NB4 (cell line): Measurements from ENCODE around the gene VPS37B.
"Not testable (repeated sequence)": the region's sequence is repeated elsewhere in the genome, so short reads cannot be mapped to it uniquely, and the experiment has no call there.

ENCODE experiments used
- DNase-seq: peaks from one replicate; pipeline ENCODE4 v3.0.0; 2010; ENCODE audit warnings: low read depth
- H3K4me3 ChIP-seq: one replicate; pipeline ENCODE4 v1.5.1; 2011; ENCODE audit warnings: mild to moderate bottlenecking, low read depth, low read length, moderate library complexity
- MYC ChIP-seq: IDR thresholded peaks from 2 replicates; pipeline ENCODE4 v1.6.1; 2011; ENCODE audit warnings: low read depth, low read length
- POLR2A ChIP-seq: IDR thresholded peaks from 2 replicates; pipeline ENCODE4 v1.6.1; 2011; ENCODE audit warnings: mild to moderate bottlenecking; ENCODE audit not compliant: insufficient read length; ENCODE audit errors: extremely low read depth
- TF ChIP-seq, protein P1 (sequence below): IDR thresholded peaks from one replicate; pipeline ENCODE4 v1.5.1; 2012; ENCODE audit warnings: low read depth, low read length
- TF ChIP-seq, protein P2 (sequence below): IDR thresholded peaks from 2 replicates; pipeline ENCODE4 v1.6.1; 2011; ENCODE audit warnings: low read depth, low read length

The VPS37B gene

DNA sequence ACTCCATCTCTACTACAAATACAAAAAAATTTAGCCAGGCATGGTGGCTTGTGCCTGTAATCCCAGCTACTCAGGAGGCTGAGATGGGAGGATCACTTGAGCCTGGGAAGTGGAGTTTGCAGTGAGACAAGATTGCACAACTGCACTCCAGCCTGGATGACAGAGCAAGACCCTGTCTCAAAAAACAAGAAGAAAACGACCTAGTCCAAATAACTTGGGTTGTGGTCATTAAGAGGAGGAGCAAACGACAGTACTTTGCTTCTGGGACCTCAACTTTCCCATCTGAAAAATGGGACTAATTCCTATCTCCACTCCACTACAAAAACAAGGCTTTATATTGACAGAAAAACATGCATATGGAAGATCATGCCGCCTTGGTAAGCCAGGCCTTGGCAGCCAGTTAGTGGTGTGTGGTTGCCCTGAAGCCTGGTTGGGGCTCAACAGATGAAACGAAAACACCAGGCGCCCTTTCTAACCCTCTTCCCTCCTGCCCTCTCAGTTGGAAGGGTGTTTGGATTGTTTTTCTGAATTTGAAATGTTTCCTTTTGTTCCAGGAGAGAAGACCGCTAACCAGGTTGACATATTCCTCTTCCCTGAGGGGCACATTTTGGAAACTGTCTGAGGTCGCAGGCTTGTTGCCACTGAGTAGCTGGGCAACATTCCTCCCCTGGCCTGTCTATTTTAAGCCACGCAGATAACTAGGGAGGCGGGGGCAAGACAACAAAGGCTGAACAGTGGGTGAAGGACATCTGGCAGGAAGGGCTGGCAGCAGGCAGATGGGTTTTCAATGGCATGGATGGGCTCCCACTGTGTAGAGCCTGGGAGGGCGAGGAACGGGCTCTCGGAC is 13.7 kb upstream of the VPS37B start:
- DNase-seq, result no peak
- no peak overlapping the region for H3K4me3 ChIP-seq
- TF ChIP-seq, protein P1, sequence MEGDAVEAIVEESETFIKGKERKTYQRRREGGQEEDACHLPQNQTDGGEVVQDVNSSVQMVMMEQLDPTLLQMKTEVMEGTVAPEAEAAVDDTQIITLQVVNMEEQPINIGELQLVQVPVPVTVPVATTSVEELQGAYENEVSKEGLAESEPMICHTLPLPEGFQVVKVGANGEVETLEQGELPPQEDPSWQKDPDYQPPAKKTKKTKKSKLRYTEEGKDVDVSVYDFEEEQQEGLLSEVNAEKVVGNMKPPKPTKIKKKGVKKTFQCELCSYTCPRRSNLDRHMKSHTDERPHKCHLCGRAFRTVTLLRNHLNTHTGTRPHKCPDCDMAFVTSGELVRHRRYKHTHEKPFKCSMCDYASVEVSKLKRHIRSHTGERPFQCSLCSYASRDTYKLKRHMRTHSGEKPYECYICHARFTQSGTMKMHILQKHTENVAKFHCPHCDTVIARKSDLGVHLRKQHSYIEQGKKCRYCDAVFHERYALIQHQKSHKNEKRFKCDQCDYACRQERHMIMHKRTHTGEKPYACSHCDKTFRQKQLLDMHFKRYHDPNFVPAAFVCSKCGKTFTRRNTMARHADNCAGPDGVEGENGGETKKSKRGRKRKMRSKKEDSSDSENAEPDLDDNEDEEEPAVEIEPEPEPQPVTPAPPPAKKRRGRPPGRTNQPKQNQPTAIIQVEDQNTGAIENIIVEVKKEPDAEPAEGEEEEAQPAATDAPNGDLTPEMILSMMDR, result no peak
- TF ChIP-seq MYC (no peak), POLR2A (no peak)
- TF ChIP-seq, protein P2, sequence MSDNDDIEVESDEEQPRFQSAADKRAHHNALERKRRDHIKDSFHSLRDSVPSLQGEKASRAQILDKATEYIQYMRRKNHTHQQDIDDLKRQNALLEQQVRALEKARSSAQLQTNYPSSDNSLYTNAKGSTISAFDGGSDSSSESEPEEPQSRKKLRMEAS, result no peak

DNA sequence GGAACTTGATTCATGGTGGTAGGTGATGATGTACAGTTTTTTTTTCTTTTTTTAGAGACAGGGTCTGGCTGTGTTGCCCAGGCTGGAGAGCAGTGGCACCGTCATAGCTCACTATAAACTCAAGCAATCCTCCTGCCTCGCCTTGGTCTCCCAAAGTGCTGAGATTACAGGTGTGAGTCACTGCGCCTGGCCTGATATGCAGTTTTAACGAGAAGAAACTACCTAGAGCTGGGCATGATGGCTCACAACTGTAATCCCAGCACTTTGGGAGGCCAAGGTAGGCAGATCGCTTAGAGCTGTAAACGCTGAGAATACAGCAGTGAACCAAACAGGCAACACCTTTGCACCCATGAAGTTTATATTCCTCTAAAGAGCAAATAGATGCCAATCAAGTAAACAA is 13.0 kb upstream of the VPS37B start:
- TF ChIP-seq, protein P1, result no peak
- no peak for TF ChIP-seq POLR2A
- TF ChIP-seq MYC, result no peak
- TF ChIP-seq, protein P2, result no peak
- H3K4me3 ChIP-seq, result no peak overlapping the region
- no peak for DNase-seq

DNA sequence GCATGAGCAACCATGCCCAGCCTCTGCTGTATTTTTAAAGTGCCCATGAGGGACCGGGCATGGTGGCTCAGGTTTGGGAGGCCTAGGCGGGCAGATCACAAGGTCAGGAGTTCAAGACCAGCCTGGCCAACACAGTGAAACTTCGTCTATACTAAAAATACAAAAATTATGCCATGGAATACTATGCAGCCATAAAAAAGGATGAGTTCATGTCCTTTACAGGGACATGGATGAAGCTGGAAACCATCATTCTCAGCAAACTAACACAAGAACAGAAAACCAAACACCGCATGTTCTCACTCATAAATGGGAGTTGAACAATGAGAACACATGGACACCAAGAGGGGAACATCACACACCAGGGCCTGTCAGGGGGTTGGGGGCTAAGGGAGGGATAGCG is 9.3 kb upstream of the VPS37B start:
- not testable (repeated sequence) for H3K4me3 ChIP-seq, DNase-seq

DNA sequence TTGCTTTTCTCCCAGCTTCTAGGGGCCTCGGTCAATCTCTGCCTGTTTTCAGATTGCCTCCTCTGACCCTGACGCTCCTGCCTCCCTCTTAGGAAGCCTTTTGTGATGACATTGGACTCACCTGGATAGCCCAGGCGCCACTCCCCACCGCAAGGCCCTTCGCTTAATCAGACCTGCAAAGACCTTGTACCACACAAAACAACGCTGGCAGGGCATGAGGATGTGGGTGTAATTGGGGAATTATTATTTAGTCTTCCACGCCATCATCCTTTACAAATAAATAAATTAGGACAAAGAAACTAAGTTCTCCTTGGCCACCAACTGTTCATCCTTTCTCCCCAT is 7.7 kb upstream of the VPS37B start:
- H3K4me3 ChIP-seq, result no peak overlapping the region
- no peak for DNase-seq
- no peak for TF ChIP-seq MYC
- TF ChIP-seq, protein P2, result no peak
- TF ChIP-seq, protein P1, result no peak
- no peak for TF ChIP-seq POLR2A

DNA sequence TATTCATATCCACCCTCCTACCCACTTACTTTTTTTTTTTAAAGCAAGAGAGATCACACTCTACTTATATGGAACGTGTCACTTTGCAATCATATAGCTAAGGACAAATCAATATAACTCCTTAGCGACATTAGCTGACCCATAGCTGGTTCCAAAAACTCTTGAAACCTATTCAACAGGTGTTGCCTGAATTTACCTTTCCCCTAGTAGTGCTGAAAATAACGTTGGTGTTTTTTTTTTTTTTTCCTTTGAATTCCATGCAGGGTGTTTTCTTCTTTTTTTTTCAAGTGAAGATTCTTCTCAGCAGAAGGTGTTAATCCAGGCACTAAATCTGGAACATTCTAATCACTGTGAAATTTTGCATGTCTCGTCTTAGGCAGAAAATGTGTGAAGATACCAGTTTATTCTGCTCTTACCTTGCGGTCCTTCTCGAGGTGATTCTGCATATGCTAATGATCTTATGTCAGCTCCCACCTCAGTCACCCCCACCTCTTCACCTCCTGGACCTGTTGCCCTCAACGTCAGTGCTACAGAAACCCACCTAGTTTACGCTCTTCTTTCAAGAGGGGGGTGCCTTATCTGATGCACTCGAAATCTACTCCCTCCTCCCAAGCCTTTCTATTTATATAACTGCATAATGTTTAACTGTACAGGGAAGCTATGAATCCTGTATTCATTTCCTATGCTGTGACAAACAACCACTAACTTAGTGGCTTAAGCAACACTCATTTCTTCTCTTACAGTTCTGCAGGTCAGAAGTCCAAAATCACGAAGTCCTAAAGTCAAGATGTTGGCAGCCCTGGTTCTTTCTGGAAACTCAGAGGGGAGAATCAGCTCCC is 7.1 kb upstream of the VPS37B start:
- no peak for TF ChIP-seq MYC
- no peak for TF ChIP-seq POLR2A
- TF ChIP-seq, protein P2, result no peak
- TF ChIP-seq, protein P1, result no peak
- H3K4me3 ChIP-seq, result no peak overlapping the region
- DNase-seq, result no peak

DNA sequence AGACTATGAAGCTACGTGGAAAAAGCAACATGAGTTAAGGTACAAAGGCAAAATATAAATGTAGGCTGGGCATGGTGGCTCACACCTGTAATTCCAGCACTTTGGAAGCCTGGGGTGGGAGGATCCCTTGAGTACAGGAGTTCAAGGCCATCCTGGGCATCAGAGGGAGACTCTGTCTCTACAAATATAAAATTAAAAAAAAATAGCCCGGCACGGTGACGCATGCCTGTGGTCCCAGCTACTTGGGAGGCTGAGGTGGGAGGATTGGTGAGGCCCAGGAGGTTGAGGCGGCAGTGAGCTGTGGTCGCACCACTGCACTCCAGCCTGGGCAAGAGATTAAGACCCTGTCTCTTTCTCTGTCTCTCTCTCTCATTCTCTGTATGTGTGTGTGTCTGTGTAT is 4.0 kb upstream of the VPS37B start:
- DNase-seq, result no peak
- TF ChIP-seq MYC (no peak), POLR2A (no peak)
- TF ChIP-seq, protein P2, result no peak
- TF ChIP-seq, protein P1, result no peak
- no peak overlapping the region for H3K4me3 ChIP-seq
